HUES48 (cell line): ENCODE results near the gene ZSWIM5.
"Not testable (repeated sequence)": the region's sequence is repeated elsewhere in the genome, so short reads cannot be mapped to it uniquely, and the experiment has no call there.

Experiments
- H3K27ac ChIP-seq: one replicate; pipeline ENCODE4 v1.7.0; 2013; ENCODE audit warnings: low read depth, low read length, inconsistent platforms
- H3K27me3 ChIP-seq: 2 replicates; pipeline ENCODE4 v1.6.1; 2013; ENCODE audit warnings: mild to moderate bottlenecking, low read length; ENCODE audit not compliant: control insufficient read depth, insufficient read depth
- H3K36me3 ChIP-seq: 2 replicates; pipeline ENCODE4 v1.6.1; 2013; ENCODE audit warnings: low read length; ENCODE audit not compliant: control insufficient read depth, insufficient read depth
- H3K4me1 ChIP-seq: 2 replicates; pipeline ENCODE4 v1.6.1; 2013; ENCODE audit warnings: mild to moderate bottlenecking, low read length; ENCODE audit not compliant: control insufficient read depth, insufficient read depth
- H3K4me3 ChIP-seq: 2 replicates; pipeline ENCODE4 v1.5.1; 2013; ENCODE audit warnings: mild to moderate bottlenecking, low read depth, low read length
- H3K9ac ChIP-seq: 2 replicates; pipeline ENCODE4 v1.6.1; 2013; ENCODE audit warnings: mild to moderate bottlenecking, low read depth, low read length, moderate library complexity
- H3K9me3 ChIP-seq: 2 replicates; pipeline ENCODE4 v1.6.1; 2013; ENCODE audit warnings: low read length; ENCODE audit not compliant: control insufficient read depth, insufficient read depth

The ZSWIM5 gene

DNA sequence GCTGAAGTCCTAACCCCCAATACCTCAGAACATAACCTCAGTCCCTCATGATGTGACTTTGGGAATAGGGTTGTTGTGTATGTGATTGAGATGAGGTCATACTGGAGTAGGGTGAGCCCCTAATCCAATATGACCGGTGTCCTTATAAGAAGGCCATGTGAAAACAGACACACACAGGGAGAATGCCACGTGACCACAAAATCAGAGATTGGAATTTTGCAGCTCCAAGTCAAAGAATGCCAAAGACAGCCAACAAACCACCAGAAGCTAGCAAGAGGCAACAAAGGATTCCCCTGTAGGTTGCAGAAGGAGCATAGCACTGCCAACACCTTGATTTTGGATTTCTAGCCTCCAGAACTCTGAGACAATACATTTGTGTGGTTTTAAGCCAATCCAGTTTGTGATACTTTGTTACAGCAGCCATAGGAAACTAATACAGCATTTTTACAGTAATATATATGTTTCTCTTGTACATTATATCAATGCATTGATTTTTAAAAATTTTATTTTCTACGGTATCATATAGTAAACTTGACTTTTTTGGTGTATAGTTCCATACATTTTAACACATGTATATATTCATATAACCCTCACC is 5.4 kb downstream of the ZSWIM5 start:
- H3K9ac ChIP-seq, result no peak overlapping the region

DNA sequence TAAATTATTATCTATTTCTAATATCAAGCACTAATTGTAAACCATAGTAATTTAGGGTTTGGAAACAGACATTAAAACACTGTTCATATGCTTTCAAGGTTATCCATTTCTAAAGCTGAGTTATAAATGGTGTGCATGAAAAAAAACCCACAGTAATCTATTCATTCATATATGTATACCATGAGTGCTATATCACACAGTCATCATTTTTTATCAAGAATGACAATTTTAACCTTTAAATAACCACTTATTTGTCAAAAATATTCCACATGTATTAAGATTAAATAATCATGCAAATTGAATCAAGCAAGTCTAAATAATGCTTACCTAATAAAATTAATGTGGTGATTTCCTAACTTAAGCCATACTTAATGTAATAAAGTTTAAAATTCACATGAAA is 6.0 kb downstream of the ZSWIM5 start:
- peaks cover 20% of the 10 kb centered on the region for H3K27me3 ChIP-seq
- no peak overlapping the region for H3K4me3 ChIP-seq
- no peaks in the 10 kb centered on the region for H3K36me3 ChIP-seq
- no peak overlapping the region for H3K9ac ChIP-seq
- H3K27ac ChIP-seq, result no peak overlapping the region
- H3K4me1 ChIP-seq, result peaks cover 26% of the 10 kb centered on the region
- H3K9me3 ChIP-seq, result no peaks in the 10 kb centered on the region

More for the DNA sequence above, 5.4 kb downstream of the ZSWIM5 start:
- peaks cover 26% of the 10 kb centered on the region for H3K4me1 ChIP-seq
- no peaks in the 10 kb centered on the region for H3K9me3 ChIP-seq
- no peak overlapping the region for H3K4me3 ChIP-seq
- H3K27me3 ChIP-seq, result peaks cover 21% of the 10 kb centered on the region
- H3K36me3 ChIP-seq, result no peaks in the 10 kb centered on the region
- no peak overlapping the region for H3K27ac ChIP-seq

DNA sequence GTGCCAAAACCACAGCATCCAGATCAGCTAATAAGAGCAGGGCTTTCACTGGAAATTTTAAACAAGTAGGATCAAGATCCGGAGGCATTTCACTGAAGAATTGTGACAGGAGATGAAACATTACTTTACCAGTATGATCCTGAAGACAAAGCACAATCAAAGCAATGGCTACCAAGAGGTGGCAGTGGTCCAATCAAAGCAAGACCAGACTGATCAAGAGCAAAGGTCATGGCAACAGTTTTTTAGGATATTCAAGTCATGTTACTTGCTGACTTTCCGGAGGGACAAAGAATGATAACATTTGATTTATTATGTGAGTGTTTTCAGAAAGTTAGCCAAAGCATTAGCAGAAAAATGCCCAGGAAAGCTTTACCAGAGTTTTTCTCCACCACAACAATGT is 8.2 kb downstream of the ZSWIM5 start:
- H3K9me3 ChIP-seq, result no peaks in the 10 kb centered on the region
- peaks cover 4% of the 10 kb centered on the region for H3K4me1 ChIP-seq
- H3K9ac ChIP-seq, result no peak overlapping the region
- no peak overlapping the region for H3K4me3 ChIP-seq
- no peaks in the 10 kb centered on the region; the same call in 1 of the 2 replicates for H3K27me3 ChIP-seq
- H3K36me3 ChIP-seq, result no peaks in the 10 kb centered on the region
- no peak overlapping the region for H3K27ac ChIP-seq

DNA sequence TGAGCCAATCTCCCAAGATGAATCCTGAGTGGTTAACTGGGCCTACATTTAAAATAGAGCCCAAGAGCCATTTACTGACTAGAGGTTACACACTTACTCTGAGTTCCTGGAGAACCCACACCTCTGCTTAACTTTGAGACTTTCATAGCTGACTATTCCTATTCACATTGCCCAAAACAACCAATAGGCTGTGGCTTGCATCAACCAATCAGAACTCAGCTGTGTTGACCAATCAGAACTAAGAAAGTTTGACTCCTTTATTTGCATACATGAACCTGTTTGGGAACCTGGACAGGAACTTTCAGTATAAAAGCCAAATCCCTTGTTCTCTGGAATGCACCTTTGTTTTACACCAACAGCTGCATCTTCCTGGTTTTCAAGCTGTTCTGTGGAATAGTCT is 9.5 kb downstream of the ZSWIM5 start:
- Histone ChIP-seq H3K4me1 (no peaks in the 10 kb centered on the region), H3K27ac (no peak overlapping the region), H3K4me3 (no peak overlapping the region), H3K27me3 (no peaks in the 10 kb centered on the region), H3K36me3 (no peaks in the 10 kb centered on the region), H3K9ac (no peak overlapping the region), H3K9me3 (no peaks in the 10 kb centered on the region)

DNA sequence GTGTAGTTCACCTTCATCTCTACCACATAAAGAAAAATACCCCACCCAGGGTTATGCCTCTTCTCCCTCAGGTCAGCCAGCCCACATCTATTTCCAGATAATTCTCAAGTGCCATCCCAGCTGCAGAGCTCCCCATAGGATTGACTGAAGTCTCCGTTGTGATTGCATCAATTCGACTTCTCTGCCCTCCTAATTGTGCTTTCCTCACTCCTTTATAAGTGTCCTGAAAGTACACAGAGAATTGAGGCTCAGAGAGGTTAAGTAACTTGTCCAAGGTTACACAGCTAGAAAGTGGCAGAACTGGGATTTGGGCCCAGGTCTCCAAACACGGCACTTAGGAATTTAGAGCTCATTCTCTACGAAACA is 15.0 kb downstream of the ZSWIM5 start:
- Histone ChIP-seq H3K27me3 (no peaks in the 10 kb centered on the region), H3K4me3 (no peak overlapping the region), H3K4me1 (no peaks in the 10 kb centered on the region), H3K9me3 (no peaks in the 10 kb centered on the region), H3K36me3 (no peaks in the 10 kb centered on the region), H3K27ac (no peak overlapping the region), H3K9ac (no peak overlapping the region)

DNA sequence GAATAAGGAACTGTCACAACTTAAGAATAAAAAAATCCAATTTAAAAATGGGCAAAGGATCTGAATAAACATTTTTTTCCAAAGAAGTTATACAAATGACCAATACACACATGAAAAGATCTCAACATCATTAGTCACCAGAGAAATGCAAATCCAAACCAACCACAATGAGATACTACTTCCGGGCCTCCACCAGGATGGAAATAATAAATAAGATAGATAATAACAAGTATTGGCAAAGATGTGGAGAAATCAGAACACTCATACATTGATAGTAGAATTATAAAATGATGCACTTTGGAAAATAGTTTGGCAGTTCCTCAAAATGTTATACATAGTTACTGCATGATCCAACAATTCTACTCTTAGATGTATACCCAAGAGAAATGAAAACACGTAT is 18.7 kb downstream of the ZSWIM5 start:
- H3K36me3 ChIP-seq, result no peaks in the 10 kb centered on the region
- no peak overlapping the region for H3K4me3 ChIP-seq
- no peak overlapping the region for H3K27ac ChIP-seq
- H3K4me1 ChIP-seq, result no peaks in the 10 kb centered on the region
- no peaks in the 10 kb centered on the region for H3K27me3 ChIP-seq
- no peak overlapping the region for H3K9ac ChIP-seq
- H3K9me3 ChIP-seq, result no peaks in the 10 kb centered on the region

DNA sequence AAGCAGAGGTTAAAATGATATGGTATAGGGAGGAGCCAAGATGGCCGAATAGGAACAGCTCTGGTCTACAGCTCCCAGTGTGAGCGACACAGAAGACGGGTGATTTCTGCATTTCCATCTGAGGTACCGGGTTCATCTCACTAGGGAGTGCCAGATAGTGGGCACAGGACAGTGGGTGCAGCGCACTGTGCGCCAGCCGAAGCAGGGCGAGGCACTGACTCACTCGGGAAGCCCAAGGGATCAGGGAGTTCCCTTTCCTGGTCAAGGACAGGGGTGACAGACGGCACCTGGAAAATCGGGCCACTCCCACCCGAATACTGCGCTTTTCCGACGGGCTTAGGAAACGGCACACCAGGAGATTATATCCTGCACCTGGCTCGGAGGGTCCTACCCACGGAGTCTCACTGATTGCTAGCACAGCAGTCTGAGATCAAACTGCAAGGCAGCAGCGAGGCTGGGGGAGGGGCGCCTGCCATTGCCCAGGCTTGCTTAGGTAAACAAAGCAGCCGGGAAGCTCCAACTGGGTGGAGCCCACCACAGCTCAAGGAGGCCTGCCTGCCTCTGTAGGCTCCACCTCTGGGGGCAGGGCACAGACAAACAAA is 26.4 kb downstream of the ZSWIM5 start:
- not testable (repeated sequence) for H3K4me3 ChIP-seq
- peaks cover 11% of the 10 kb centered on the region; the same call in 1 of the 2 replicates for H3K9me3 ChIP-seq

DNA sequence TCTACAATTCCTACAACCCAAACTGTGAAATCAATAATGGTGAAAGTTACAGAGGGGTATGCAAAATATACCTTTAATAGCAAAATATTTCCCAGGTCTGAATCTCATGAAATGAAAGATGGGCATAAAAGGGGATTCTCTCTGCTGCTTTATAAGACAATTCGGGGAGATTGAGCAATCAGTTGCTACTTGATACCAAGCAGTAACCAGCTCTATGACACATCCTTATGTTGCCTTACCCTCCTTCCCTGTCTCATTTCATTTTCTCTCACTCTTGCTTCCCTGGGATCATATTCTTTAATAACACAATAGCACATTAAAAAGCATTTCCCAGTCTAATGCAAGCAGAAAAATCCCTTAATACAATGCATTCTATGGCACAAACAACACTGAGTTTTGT is 29.0 kb downstream of the ZSWIM5 start:
- Histone ChIP-seq H3K9me3 (peaks cover 11% of the 10 kb centered on the region; the same call in 1 of the 2 replicates), H3K27me3 (no peaks in the 10 kb centered on the region), H3K4me1 (no peaks in the 10 kb centered on the region), H3K9ac (no peak overlapping the region), H3K4me3 (no peak overlapping the region), H3K36me3 (no peaks in the 10 kb centered on the region), H3K27ac (no peak overlapping the region)

More for the DNA sequence above, 26.4 kb downstream of the ZSWIM5 start:
- not testable (repeated sequence) for H3K4me1 ChIP-seq, H3K27me3 ChIP-seq, H3K36me3 ChIP-seq, H3K9ac ChIP-seq, H3K27ac ChIP-seq

DNA sequence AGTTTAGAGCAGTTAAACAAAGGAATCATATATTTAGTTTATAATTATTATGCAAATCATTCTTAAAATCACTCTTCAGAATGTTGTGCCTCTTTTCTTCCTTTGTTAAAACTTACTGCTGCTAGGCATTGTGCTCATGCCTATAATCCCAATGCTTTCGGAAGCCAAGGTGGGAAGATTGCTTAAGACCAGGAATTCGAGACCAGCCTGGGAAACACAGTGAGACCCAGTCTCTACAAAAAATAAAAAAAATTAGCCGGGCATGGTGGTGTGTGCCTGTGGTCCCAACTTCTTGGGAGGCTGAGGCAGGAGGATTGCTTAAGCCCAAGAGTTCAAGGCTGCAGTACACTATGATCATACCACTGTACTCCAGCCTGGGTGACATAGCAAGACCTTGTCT is 33.6 kb downstream of the ZSWIM5 start:
- H3K27me3 ChIP-seq, result no peaks in the 10 kb centered on the region
- no peak overlapping the region for H3K27ac ChIP-seq
- no peak overlapping the region for H3K4me3 ChIP-seq
- H3K9ac ChIP-seq, result no peak overlapping the region
- H3K9me3 ChIP-seq, result no peaks in the 10 kb centered on the region
- no peaks in the 10 kb centered on the region for H3K4me1 ChIP-seq
- H3K36me3 ChIP-seq, result no peaks in the 10 kb centered on the region

DNA sequence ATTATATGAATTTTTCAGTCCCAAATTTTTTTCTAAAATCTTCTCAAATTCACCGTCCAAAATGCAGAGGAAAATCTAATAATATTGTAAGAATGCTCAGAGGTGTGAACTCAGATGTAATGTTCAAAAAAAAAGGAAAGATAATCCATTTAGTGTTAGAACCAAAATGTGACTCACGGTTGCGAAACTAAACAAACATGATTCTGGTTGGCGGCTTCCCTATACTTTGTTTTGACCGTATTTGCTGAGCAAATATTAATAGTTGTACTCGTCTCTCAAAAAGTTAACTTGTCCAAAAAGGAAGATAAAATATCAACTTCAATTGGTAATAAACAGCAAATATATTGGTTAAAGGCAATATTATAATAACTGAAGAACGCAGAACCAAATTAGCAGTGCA is 34.4 kb downstream of the ZSWIM5 start:
- Histone ChIP-seq H3K27ac (no peak overlapping the region), H3K27me3 (no peaks in the 10 kb centered on the region), H3K36me3 (no peaks in the 10 kb centered on the region), H3K9ac (no peak overlapping the region), H3K4me3 (no peak overlapping the region), H3K9me3 (no peaks in the 10 kb centered on the region), H3K4me1 (no peaks in the 10 kb centered on the region)

DNA sequence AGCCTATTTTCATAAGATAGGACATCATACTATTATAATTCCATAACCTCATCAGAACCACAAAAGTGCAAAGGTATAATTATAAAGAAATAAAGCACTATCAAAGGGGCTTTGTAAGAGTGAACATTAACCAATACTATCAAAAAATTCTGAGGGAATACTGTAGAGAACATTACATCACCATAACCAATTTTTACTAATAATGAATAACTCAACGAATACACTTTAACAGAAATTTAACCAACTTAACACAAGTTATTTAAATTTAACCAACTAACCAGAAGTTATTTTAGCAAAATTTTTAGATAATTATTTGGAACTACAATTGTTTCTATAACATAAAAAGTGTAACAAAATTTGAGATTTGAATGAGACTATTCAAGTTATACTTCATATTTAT is 34.8 kb downstream of the ZSWIM5 start:
- Histone ChIP-seq H3K27ac (no peak overlapping the region), H3K9me3 (no peaks in the 10 kb centered on the region), H3K4me1 (no peaks in the 10 kb centered on the region), H3K36me3 (no peaks in the 10 kb centered on the region), H3K27me3 (no peaks in the 10 kb centered on the region), H3K9ac (no peak overlapping the region), H3K4me3 (no peak overlapping the region)
